Right atrium auricular region (tissue), 2 donors: ENCODE data around the gene NOPCHAP1. TPM values are rescaled to one million over a fixed set of nuclear protein-coding genes. Genes with fewer than 3 reads are reported as not detected.

Source experiments
- DNase-seq: peaks from one replicate; pipeline ENCODE4 v3.0.0-alpha.2; 2019; ENCODE audit warnings: low spot score
- H3K27ac ChIP-seq, 2 donors: fragments of 200-600 bp; sonication (generic); 1 replicate in 1 of 2; 2 replicates in 1 of 2; pipeline ENCODE4 v1.5.1; 2016 to 2019
- H3K27me3 ChIP-seq, 2 donors: fragments of 200-600 bp; sonication (generic); one replicate each; pipeline versions ENCODE4 v1.5.1 to v1.6.0; 2017 to 2019
- H3K36me3 ChIP-seq: fragments of 200-600 bp; sonication (generic); one replicate; pipeline ENCODE4 v1.5.1; 2016
- H3K4me1 ChIP-seq, 2 donors: fragments of 200-600 bp; sonication (generic); one replicate each; pipeline versions ENCODE4 v1.5.1 to v1.6.0; 2017 to 2019
- H3K4me3 ChIP-seq, 2 donors: fragments of 200-600 bp; sonication (generic); 1 replicate in 1 of 2; 2 replicates in 1 of 2; pipeline ENCODE4 v1.5.1; 2017 to 2019; ENCODE audit warnings: mild to moderate bottlenecking in 1 of 2, moderate library complexity in 1 of 2
- H3K9me3 ChIP-seq, 2 donors: fragments of 200-600 bp; sonication (generic); one replicate each; pipeline ENCODE4 v1.5.1; 2019
- total RNA-seq, 2 donors: library from RNA; depleted of rRNA; stranded (reverse); fragments of >200 nt; gene quantifications; one replicate each; pipeline ENCODE4 v1.1.0, GENCODE V29; 2016
- TF ChIP-seq, protein P1 (sequence below), 2 donors: fragments of 200-600 bp; sonication (generic); IDR thresholded peaks; one replicate each; pipeline ENCODE4 v1.5.1; 2019; ENCODE audit warnings: antibody characterized with exemption in 2 of 2

Gene NOPCHAP1
- total RNA-seq, 2 donors from 2014 or later = 1.9 to 3.7 TPM

DNA sequence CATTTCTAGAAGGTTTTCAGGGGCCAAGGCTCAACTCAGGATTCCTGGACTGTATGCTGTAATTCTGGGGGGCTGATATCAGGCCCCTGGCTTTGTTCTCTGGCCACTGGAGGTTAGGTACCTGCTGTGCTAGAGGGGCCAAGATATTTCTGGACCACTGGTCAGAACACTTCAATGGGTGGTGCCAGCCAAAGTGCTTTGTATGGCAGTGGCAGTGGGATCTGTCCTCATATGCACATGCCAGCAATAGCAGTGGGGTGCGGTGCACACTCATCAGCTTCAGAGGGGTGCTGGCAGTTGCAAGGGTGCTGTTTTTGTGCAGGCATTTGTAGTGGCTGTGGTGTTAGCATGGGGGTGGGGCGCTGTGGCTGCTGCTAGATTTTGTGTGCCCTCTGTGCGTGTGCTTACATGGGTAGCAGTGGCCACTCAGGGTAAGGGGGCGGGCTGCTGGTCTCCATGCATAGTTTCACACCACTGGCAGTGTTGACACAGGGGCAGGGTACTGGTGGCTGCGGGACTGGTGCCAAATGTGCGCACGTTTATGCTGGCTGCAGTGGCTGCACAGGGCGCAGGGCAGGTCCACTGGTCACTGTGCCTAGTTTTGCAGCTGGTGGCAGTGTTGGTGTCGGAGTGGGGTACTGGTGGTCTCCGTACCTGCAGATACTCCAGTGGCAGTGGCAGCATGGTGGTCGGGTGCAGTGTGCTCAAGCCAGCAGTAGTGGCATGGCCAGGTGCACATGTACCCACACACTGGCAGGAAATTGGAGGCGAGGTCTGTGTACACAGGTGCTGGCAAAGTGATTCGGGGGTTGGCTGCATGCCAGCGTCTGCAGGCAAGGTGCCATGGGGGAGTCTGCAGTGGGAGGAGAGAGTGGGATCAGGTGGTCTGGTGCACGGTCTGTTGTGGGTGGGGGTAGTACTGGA is 12.6 kb downstream of the NOPCHAP1 start:
- no peak for DNase-seq
- TF ChIP-seq, protein P1, sequence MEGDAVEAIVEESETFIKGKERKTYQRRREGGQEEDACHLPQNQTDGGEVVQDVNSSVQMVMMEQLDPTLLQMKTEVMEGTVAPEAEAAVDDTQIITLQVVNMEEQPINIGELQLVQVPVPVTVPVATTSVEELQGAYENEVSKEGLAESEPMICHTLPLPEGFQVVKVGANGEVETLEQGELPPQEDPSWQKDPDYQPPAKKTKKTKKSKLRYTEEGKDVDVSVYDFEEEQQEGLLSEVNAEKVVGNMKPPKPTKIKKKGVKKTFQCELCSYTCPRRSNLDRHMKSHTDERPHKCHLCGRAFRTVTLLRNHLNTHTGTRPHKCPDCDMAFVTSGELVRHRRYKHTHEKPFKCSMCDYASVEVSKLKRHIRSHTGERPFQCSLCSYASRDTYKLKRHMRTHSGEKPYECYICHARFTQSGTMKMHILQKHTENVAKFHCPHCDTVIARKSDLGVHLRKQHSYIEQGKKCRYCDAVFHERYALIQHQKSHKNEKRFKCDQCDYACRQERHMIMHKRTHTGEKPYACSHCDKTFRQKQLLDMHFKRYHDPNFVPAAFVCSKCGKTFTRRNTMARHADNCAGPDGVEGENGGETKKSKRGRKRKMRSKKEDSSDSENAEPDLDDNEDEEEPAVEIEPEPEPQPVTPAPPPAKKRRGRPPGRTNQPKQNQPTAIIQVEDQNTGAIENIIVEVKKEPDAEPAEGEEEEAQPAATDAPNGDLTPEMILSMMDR (IDR thresholded peaks at IDR 0.05) = no peak
- no peak overlapping the region for H3K4me3 ChIP-seq
- no peaks in the 10 kb centered on the region for H3K4me1 ChIP-seq
- no peaks in the 10 kb centered on the region for H3K9me3 ChIP-seq
- H3K27ac ChIP-seq = no peak overlapping the region
- peaks cover 26% of the 10 kb centered on the region for H3K36me3 ChIP-seq
- H3K27me3 ChIP-seq = no peaks in the 10 kb centered on the region

DNA sequence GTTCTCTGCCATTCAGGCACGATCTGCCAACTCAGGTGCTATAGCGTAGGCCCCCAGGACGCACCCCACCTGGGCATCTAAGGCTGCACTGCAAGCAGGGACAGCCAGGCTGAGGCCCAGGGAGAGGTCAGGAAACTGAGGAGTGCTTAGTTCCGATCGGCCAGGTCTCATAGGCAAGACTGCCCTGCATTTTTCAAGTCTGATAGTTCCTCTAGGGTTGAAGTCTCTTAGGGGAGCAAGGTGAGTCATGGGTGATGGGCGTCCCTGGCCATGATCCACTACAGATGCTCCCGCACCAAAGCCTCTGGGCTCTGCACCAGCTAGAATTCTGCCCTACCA is 13.2 kb downstream of the NOPCHAP1 start:
- peaks cover 28% of the 10 kb centered on the region for H3K36me3 ChIP-seq
- no peak for DNase-seq
- H3K4me1 ChIP-seq = no peaks in the 10 kb centered on the region

DNA sequence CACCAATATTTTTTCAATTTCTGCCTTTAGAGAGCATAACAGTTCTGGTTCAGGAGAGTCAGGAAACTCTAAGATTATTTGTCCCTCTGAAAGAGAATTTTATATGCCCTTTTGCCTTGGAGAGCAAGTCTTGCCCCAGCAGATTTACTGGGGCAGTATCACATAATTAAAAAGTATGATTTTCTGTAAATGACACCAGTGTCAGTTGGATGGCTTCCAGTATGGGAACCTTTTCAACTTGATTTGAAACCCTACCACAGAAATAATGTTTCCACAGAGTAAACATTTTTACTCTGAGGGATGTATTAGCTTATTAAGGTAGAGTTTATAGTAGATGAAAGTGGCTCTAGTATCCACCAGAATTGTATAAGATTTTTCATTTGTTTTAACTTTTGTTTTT is 15.4 kb downstream of the NOPCHAP1 start:
- no peaks in the 10 kb centered on the region for H3K27me3 ChIP-seq
- TF ChIP-seq, protein P1 (IDR thresholded peaks at IDR 0.05) = no peak
- no peaks in the 10 kb centered on the region for H3K9me3 ChIP-seq
- H3K4me3 ChIP-seq = no peak overlapping the region
- H3K27ac ChIP-seq = no peak overlapping the region
- peaks cover 15% of the 10 kb centered on the region for H3K36me3 ChIP-seq
- H3K4me1 ChIP-seq = no peaks in the 10 kb centered on the region
- no peak for DNase-seq

More for the DNA sequence above, 13.2 kb downstream of the NOPCHAP1 start:
- Histone ChIP-seq H3K4me3 (no peak overlapping the region), H3K9me3 (no peaks in the 10 kb centered on the region), H3K27me3 (no peaks in the 10 kb centered on the region), H3K27ac (no peak overlapping the region)
- TF ChIP-seq, protein P1 (IDR thresholded peaks at IDR 0.05) = no peak

DNA sequence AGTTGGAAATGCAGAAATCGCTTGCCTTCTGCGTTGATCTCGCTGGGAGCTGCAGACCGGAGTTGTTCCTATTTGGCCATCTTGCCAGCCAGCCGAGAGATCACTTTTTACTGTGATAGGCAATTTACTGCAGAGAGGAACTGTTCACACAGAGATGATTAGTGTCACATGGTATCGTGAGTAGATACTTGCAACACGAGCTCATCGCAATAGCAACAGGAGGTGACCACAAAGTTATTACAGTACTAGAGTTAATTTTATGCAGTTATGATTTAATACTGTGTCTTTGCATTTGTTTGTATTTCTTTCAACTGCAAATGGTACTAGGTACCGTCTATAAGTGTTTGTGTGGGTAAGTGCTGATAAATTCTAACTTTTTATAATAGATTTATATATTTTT is 27.8 kb downstream of the NOPCHAP1 start:
- H3K27ac ChIP-seq = no peak overlapping the region
- TF ChIP-seq, protein P1 (IDR thresholded peaks at IDR 0.05) = no peak
- H3K4me3 ChIP-seq = no peak overlapping the region
- no peak for DNase-seq
- H3K27me3 ChIP-seq = no peaks in the 10 kb centered on the region
- no peaks in the 10 kb centered on the region for H3K4me1 ChIP-seq
- H3K36me3 ChIP-seq = peaks cover 15% of the 10 kb centered on the region
- H3K9me3 ChIP-seq = no peaks in the 10 kb centered on the region

DNA sequence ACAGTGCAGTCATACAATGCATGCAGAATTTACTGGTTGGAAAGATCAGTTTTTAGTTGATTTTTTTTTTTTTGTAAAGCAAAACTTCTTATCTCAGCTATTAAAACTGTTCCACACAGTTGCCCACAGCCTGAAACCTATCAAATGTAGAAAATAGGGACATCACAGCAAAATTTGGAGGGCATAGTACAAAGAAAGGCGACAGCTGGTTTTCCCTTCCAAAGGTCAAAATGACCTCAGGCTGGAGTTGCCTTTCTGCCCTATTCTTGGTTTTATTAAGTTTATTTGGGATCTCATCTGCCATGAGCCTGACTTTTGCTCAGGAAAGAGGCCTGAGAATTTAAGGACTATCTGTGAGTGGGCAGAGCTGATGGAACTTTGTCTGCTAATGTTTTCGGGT is 28.5 kb downstream of the NOPCHAP1 start:
- Histone ChIP-seq H3K4me1 (no peaks in the 10 kb centered on the region), H3K27ac (no peak overlapping the region), H3K4me3 (no peak overlapping the region), H3K27me3 (no peaks in the 10 kb centered on the region), H3K36me3 (peaks cover 15% of the 10 kb centered on the region), H3K9me3 (no peaks in the 10 kb centered on the region)
- TF ChIP-seq, protein P1 (IDR thresholded peaks at IDR 0.05) = no peak
- no peak for DNase-seq
